Measurements from ENCODE around the gene KATNIP. TPM values are rescaled to one million over a fixed set of nuclear protein-coding genes. Genes with fewer than 3 reads are reported as not detected.

KATNIP gene
- total and polyA plus RNA-seq, 9 of the 15 experiments (the other 6 are each of a cell fraction or from before 2014, with no cell fraction given), result 1.7 to 13.2 (median 8.0) TPM

DNA sequence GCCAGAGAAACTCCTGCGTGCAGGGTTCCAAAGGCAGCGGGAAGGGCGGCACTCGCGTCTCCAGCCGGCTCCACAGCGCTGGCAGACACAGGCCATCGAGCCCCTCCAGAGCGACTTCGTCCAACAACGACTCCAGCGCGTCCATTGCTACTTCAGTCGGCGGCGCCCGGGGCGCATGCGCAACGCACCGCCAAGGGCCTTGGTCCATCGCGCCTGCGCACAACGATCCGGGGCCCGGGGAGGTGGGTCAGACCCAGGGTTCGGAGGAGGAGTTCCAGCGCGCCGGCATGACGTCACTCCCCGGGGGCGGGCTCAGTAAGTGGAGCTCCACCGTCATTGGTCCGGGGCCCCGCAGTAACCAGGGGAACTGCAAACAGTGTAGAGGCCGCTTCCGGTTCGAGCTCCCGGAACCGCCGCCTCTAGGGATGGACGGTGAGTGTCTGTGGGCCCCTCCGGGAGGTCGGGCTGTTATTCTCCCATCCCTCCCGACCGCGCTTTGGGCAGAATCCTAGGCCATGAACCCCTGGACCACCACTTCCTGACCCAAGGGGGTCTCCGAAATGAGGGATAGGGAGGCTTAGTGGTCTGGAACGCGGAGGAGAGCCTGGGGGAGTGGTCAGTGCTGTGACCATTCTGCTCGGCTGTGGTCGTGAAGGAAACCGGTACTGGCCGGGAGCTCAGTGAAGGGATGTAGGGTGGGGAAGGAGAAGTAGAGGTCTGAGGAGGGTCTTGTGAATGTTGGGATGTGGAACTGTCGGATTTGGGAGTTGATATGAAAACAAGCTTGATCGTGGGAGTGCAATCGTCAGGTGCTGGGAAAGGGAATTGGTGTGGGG lies at the start of gene KATNIP, which contains the start of gene GTF3C1 (continued):
- TF ChIP-seq MEF2A (IDR thresholded peaks at IDR 0.05; ENCODE audit: control insufficient read depth, low read depth, low read length) (no peak), ZNF707 (CRISPR knock-in tag; conservative IDR thresholded peaks at IDR 0.05) (no peak), CEBPG (CRISPR knock-in tag; IDR thresholded peaks at IDR 0.05) (peak; percentile 34; the same call in 1 of the 2 replicates), CEBPG (tag; conservative IDR thresholded peaks at IDR 0.05 in 1 of 2, IDR thresholded peaks at IDR 0.05 in 1 of 2) (no peak), KDM5B (IDR thresholded peaks at IDR 0.05; ENCODE audit: insufficient replicate concordance, low read depth, low read length) (peak; percentile 76), JUN (IDR thresholded peaks at IDR 0.05; ENCODE audit: borderline replicate concordance, low read depth, low read length) (peak; percentile 86; the same call in 1 of the 2 replicates), JUN (CRISPR knock-in tag; IDR thresholded peaks at IDR 0.05; ENCODE audit: borderline replicate concordance) (peak; percentile 79; the same call in 1 of the 2 replicates), FOS (IDR thresholded peaks at IDR 0.05; ENCODE audit: extremely low read depth, insufficient read length) (peak; percentile 52), MTA3 (IDR thresholded peaks at IDR 0.05; ENCODE audit: borderline replicate concordance) (peak; percentile 20; the same call in 1 of the 2 replicates), RBM15 (IDR thresholded peaks at IDR 0.05; ENCODE audit: insufficient read depth, low read length) (no peak), BRF1 (IDR thresholded peaks at IDR 0.05; ENCODE audit: borderline replicate concordance, extremely low read depth, insufficient read length) (no peak), SIRT6 (IDR thresholded peaks at IDR 0.05; ENCODE audit: low read depth, low read length) (no peak), HDAC6 (IDR thresholded peaks at IDR 0.05; ENCODE audit: low read depth, low read length) (no peak), ZNF431 (CRISPR knock-in tag; IDR thresholded peaks at IDR 0.05) (no peak), THRAP3 (IDR thresholded peaks at IDR 0.05; ENCODE audit: borderline replicate concordance) (no peak), ZNF644 (tag; IDR thresholded peaks at IDR 0.05; ENCODE audit: low read depth) (no peak), RBFOX2 (IDR thresholded peaks at IDR 0.05; ENCODE audit: low read depth, low read length) (peak; percentile 84), GATA2 (CRISPR knock-in tag; IDR thresholded peaks at IDR 0.05) (no peak), EZH2 (IDR thresholded peaks at IDR 0.05; ENCODE audit: borderline replicate concordance, low read depth, low read length) (no peak), KAT8 (IDR thresholded peaks at IDR 0.05; ENCODE audit: low read depth) (no peak), PHF20 (IDR thresholded peaks at IDR 0.05; ENCODE audit: partially characterized antibody) (peak; percentile 60)
- TF ChIP-seq, protein P1, sequence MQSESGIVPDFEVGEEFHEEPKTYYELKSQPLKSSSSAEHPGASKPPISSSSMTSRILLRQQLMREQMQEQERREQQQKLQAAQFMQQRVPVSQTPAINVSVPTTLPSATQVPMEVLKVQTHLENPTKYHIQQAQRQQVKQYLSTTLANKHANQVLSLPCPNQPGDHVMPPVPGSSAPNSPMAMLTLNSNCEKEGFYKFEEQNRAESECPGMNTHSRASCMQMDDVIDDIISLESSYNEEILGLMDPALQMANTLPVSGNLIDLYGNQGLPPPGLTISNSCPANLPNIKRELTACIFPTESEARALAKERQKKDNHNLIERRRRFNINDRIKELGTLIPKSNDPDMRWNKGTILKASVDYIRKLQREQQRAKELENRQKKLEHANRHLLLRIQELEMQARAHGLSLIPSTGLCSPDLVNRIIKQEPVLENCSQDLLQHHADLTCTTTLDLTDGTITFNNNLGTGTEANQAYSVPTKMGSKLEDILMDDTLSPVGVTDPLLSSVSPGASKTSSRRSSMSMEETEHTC (IDR thresholded peaks at IDR 0.05), result no peak
- TF ChIP-seq, protein P2, sequence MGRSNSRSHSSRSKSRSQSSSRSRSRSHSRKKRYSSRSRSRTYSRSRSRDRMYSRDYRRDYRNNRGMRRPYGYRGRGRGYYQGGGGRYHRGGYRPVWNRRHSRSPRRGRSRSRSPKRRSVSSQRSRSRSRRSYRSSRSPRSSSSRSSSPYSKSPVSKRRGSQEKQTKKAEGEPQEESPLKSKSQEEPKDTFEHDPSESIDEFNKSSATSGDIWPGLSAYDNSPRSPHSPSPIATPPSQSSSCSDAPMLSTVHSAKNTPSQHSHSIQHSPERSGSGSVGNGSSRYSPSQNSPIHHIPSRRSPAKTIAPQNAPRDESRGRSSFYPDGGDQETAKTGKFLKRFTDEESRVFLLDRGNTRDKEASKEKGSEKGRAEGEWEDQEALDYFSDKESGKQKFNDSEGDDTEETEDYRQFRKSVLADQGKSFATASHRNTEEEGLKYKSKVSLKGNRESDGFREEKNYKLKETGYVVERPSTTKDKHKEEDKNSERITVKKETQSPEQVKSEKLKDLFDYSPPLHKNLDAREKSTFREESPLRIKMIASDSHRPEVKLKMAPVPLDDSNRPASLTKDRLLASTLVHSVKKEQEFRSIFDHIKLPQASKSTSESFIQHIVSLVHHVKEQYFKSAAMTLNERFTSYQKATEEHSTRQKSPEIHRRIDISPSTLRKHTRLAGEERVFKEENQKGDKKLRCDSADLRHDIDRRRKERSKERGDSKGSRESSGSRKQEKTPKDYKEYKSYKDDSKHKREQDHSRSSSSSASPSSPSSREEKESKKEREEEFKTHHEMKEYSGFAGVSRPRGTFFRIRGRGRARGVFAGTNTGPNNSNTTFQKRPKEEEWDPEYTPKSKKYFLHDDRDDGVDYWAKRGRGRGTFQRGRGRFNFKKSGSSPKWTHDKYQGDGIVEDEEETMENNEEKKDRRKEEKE (IDR thresholded peaks at IDR 0.05; ENCODE audit: borderline replicate concordance in 1 of 2, control insufficient read depth in 1 of 2, low read depth in 2 of 2, low read length in 1 of 2), result no peak

All from K562 (cell line).